HG03280 (cell line): ENCODE measurements around the gene ITPR2.
"Not testable (repeated sequence)": the region's sequence is repeated elsewhere in the genome, so short reads cannot be mapped to it uniquely, and the experiment has no call there.

Experiments
- ATAC-seq: cut with Tn5 transposase; IDR thresholded peaks from one replicate; pipeline ENCODE4 v1.9.1; 2021; ENCODE audit warnings: mild to moderate bottlenecking, moderate library complexity; ENCODE audit not compliant: unreplicated experiment

The ITPR2 gene

DNA sequence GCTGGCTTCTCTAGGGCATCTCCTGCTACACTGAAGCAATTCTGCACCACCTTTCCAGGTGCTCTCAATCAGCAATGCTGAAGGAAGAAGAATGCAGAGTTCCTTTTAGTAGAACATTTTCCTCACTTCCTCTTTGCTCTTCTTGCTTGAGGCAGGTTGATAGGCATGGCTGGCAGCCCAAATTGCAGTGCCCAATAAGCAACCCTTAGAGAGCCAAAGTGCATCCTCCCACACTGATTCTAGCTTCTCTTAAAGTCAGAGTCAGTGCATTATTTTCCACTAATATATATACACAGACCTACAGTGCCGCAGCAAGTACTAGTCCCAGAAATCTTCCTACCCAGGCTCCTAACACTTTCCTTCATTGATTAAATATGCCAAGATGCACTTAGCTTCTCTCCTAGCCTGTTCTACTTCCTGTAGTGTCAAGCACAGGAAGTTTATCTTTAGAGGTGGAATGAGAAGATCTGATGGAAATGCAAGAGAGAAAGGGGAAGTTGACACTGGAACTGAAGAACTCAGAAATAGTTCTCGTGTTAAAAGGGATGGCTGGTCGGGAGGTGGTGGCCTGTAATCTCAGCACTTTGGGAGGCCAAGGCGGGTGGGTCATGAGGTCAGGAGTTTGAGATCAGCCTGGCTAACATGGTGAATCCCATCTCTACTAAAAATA is 504.9 kb downstream of the ITPR2 start:
- ATAC-seq = no peak

DNA sequence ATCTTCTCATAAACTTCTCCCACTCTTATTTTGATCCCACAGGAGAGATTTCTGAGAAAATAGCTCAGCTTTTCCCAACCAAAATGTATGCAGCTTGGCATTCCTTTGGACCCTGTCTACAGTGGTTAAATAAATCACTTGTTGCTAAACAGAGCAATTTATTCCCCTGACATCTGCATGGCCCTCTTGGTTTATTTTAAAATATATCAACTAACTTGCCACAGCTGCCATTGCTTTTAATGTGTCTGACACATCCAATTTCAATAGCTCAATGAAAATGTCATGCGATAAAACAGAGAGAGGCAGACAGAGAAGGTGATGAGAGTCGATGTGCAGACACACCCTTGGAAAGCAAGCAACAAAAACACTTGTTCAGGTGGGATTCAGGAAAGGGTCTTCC is 509.3 kb downstream of the ITPR2 start:
- ATAC-seq = no peak

DNA sequence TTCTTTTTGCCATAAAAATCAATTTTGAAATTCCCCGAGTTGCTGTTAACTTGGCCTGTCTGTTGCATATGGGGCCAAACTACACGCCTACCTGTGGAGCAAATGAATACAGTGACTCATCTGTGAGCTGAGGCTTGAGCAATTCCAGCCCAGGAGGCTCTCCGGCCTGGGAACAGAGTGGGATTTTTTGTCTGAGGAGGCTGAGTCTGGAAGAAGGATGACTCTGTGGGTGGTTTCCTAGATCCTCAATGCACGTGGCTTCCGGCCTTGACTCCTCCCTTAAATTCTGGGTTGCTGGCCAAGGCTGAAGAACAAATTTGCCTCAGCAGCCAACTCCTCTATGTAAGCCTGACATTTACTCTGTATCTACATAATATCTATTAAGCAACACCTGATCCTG is 513.5 kb downstream of the ITPR2 start:
- ATAC-seq = no peak

DNA sequence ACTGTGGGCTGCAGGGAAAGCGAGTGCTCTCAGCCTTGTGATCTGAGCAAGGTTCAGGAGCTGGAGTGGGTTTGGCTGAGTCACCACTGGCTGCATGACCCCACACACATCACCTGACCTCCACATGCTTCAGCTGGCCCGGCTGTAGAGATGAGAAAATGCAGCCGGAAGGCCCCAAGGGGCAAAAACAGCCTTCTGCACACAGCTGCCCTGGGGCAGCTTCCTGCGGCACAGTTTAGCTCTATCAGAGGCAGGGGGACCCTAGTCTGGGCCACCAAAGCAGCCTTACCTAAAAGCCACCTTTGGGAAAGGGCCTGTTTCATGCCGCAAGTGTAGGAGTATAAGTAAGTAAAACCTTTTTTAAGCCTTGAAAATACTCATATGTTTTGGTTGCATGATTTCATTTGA is 514.3 kb downstream of the ITPR2 start:
- ATAC-seq = peak; percentile 79

DNA sequence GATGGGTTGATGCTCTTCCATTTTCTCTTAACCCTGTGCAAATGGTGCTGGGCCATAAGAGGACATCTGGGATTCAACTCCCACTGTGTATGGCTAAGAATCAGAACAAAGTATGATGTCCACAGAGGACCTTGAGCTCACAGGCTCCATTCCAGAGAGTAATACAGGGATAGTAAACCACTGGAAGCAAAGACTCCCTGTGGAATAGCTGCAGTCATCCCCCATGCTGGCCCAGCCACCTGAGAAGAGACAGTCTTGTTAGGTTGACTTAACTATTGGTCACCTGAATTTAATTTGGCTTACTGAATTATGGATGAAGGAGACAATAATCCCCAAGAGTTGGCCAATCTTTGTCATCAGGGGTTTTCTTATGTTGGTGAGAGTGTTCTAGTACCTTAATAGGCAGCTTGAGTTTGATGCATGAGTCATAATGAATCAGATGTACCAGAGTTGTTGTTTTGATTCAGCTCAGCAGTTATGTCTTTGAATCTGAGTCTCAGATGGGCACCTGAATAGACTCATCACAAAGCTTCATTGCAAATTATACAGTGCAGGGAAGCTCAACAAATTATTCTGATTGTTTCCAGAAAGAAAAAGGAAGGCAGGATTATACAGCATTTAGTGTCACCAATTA is 514.9 kb downstream of the ITPR2 start:
- peak; percentile 32 for ATAC-seq

DNA sequence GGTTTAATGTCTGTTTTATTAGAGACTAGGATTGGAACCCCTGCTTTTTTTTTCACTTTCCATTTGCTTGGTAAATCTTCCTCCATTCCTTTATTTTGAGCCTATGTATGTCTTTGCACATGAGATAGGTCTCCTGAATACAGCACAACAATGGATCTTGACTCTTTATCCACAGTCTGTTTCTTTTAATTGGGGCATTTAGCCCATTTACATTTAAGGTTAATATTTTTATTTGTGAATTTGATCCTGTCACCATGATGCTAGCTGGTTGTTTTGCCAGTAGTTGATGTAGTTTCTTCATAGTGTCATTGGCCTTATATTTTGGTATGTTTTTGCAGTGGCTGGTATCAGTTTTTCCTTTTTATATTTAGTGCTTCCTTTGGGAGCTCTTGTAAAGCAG is 518.9 kb downstream of the ITPR2 start:
- ATAC-seq = not testable (repeated sequence)

DNA sequence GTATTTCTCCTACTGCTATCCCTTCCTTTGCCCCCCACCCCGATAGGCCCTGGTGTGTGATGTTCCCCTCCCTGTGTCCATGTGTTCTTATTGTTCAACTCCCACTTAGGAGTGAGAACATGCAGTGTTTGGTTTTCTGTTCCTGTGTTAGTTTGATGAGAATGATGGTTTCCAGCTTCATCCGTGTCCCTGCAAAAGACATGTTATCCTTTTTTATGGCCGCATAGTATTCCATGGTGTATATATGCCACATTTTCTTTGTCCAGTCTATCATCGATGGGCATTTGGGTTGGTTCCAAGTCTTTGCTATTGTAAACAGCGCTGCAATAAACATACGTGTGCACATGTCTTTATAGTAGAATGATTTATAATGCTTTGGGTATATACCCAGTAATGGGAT is 522.5 kb downstream of the ITPR2 start:
- ATAC-seq = not testable (repeated sequence)

DNA sequence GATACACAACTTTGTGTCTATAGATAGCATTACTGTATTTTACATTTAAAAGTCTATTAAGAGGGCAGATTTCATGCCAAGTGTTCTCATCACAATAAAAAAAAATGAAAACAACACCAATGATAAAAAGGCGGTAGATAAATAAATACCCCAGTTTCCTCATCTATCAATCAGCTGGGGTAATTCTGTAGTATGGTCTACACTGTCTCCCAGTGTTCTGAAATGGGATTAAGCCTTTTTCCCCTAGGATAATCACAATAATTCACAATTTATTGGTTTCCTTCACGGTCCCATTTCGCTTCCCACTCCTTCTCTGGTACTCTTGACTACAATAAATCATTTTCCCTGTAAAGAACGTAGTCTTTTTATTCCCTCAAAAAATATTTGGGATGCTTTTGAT is 523.4 kb downstream of the ITPR2 start:
- ATAC-seq = no peak

DNA sequence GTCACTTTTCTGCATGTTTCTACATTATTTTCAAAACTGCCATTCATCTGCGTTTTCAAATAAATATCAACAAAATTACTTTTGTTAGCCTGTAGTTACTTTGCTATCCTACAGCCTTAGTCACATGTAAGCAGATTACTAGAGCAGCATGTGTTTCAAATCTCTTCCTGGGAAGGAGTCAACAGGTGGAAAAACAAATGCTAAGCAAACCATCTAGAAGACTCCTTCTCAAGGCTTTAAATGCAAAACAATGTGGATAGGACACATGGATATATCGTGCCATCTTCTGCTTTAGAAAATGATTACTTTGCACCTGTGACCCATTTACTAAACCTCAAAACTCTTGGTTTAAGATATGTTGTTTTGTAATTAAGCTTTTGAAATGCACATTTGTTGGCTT is 528.7 kb downstream of the ITPR2 start:
- ATAC-seq = no peak

DNA sequence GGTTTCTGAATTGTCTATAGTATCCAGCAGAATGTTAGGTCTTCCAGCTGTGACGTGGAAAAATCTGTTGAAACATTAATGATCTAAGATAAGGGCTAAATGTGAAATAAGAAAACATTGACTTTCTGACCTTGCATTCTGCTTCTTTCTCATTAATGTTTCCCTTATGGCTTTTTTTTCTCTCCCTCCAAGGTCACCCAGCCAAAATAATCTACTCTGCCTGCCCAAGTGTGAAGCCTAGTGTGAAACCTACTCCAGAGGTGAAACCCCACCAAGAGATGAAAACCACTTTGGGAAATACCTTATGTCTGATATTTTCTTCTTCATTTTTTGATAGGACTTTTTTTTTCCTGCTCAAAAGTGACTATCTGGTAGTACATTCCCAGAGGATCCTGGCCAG is 529.6 kb downstream of the ITPR2 start:
- ATAC-seq = no peak

DNA sequence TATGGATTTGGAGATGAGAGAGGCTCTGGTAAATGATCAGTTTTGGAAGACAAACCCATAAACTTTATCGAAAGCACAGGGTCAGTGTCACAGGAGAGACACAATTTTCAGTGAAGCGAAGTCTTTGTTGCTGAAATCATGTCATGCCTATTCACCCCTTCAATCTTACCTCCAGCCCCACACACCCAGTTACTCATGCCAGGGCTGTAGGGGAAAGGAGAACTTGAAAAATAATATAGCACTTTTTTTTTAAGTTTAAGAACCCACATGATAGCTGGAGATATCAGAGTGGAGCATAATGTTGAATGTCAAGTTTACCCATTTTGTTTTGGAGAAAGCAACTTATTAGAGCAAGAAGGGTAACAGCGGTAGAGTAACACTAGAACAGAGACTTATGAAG is 530.2 kb downstream of the ITPR2 start:
- ATAC-seq = no peak

DNA sequence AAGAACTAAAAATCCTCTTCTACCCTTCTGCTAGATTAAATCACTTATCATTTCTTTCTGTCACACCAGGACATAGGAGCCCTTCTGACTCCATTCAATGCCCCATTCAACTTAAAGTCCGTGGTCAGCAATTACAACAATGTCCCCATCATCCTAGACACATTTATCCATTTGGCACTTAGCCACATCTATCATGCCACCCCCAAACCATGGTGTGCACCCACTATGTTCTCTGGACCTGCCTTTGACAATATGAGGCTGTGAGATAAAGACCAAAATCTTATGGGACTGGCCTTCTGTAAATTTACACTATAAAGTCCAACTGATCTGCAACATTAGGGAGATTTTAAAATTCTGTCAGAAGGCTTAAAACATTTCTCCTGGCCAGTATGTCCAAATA is 533.2 kb downstream of the ITPR2 start:
- no peak for ATAC-seq

DNA sequence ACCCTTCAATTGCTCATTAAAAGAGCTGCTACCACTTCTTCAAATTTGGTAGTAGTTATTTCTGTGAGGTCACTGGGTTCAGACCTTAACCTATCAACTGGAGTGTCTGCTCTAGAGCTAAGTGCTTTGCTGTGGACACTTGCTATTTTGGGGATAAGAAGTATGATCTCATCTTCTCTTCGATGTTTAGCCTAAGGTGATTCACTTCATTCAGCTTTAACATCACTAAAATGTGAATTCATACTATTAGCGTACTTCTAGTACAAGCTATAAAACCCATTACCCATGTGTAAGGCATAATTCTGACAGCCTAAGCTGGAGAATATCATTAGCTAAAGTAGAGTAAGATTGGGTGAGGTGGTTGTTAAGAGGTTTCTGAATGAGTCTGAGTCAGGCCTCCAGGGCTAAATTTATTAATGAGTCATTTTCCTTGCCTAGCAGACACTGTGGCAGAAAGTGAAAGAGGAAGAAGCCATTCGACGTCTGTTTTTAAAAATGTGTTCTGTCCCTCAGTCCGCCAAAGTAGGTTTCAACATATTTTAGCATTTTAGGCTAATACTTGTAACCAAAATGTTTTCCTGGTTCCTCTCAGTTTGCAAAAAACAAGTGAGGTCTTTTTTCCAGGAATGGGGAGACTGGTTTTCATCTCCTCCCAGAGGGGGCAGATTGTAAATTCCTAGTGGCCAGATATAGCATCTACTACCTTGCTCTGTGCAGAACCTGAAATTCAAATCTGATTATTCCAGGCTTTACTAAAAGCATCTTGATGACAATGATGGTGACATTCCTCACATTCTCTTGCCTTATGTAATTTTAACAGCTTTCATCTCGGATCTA is 534.0 kb downstream of the ITPR2 start:
- ATAC-seq = peak; percentile 99

DNA sequence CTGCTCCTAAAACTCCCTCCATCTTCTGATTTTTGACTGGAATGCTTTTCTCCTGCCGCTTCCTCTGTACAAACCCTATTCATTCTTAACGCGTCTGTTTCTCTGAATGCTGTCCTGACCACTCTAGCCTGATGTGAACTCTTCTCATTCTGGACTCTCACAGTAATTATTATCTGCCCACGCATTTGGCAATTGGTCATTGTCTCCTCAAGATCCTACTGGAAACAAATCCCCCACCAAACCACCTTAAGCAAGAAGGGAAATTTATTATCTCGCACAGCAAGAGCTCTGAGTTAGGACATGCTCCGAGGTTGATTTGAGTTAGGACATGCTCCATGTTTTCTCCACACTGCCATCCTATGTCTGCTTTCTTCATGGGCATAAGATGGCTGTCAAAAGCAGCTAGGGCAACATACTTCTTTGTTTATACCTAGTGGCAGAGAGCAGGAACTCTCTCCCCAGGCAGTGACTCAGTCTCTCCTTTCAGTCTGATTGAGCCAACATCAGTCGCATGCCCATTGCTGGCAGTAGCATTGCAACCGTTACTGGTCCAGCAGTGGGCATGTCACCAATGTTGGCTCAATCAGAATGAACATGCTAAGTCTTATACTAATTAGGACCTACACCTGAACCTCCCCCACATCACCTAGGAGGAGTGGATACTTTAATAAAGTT is 535.5 kb downstream of the ITPR2 start:
- ATAC-seq = no peak

DNA sequence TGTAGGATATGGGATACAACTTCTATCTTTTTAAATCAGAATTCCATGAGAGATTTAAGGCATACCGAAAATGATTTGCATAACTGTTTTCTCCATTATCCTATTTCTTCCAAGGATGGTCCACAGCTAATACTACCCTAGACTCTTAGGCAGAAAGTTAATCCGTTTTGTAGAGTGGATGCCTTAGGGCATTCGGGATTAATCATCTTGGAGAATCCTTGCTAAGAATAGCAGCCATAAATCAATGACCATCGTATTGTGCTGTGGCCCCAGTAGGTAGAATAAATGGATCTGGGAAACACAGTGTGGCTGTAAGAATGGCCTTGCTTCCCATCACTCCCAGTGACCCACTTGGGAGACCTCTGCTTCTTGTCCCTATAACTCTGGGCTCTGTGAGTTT is 538.0 kb downstream of the ITPR2 start:
- ATAC-seq = no peak

DNA sequence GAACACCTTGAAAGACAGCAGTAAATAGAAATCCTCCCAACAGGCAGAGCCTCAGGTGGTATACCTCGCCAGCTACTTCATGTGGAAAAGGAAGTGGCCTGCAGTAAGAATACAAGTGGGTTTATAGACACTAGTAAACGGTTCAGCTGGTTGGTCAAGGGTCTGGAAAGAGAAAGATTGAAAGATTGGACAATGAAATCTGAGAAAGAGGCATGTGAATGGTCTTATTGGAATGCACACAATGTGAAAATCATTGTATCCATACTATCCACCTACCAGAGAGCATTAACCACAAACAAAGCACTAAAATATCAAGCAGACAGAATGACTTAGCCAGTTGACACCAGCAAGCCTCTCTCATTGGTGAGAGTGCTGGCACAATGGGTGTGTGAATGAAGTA is 539.4 kb downstream of the ITPR2 start:
- ATAC-seq = no peak

DNA sequence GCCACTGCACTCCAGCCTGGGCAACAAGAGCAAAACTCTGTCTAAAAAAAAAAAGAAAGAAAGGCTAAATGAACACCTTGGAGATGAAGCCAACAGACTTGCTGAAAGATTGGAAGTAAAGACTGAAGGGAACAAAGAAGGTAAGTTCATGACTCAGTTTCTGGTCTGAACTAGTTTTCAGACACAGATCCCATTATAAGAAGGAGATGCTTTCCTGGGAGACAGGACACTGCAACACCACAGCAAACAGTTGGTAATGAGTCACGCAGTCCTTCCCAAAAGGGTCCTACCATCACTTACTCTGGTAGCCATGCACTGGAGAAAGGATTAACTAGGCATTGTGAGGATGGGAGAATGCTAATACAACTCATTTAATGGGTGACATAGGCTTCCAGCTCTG is 540.4 kb downstream of the ITPR2 start:
- no peak for ATAC-seq

DNA sequence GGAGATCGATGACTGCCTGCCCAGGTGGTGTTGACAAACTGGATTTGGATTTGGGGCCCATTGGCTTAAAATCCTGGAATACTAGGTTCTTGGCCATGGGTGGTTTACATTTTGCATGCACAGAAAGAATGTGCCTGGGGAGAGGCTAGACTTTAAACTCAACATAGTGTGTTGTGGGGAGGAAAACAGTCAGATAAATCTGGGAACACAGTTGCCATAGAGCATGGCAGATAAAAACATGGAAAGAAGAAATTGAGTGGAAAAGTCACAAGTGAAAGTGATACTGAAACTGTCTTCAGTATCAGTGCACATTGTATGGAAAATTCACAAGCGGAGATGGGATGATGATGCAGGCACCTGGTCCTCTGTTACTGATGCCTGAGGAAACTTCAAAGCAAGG is 542.4 kb downstream of the ITPR2 start:
- no peak for ATAC-seq

DNA sequence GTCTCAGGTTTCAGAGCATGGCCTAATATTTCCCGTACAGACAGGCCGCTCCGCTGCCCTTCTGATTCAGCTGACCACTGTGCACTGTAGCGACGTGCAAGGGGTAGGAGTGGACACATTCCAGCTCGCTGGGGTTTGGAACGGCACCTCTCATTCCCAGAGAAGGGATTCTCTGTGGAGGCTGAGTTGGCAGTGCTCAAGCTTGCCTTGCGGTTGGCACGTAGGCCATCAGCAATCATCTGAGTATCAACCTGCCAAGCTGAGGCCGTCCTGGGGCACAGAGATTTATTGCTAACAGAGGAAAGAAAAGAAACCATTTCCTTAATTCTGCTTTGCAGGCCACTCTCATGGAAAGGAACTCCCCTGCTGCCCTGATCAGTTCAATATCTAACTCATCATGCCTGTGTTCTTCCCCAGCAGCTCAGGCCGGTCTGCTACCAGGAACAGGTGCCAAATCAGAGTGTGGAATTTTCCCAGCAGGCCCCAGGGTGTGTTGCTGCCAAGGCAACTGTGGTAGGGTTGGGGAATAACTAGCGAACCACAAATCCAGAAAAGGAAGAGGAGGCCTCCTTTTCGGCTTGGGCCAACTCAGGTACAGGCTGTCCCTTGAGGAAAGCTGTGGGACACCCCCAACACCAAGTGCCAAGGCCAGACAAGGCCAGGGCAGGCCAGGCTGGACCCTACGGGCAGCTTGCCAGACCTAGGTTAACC is 545.2 kb downstream of the ITPR2 start:
- no peak for ATAC-seq
